ENCODE measurements around the gene MT1G.

MT1G gene

DNA sequence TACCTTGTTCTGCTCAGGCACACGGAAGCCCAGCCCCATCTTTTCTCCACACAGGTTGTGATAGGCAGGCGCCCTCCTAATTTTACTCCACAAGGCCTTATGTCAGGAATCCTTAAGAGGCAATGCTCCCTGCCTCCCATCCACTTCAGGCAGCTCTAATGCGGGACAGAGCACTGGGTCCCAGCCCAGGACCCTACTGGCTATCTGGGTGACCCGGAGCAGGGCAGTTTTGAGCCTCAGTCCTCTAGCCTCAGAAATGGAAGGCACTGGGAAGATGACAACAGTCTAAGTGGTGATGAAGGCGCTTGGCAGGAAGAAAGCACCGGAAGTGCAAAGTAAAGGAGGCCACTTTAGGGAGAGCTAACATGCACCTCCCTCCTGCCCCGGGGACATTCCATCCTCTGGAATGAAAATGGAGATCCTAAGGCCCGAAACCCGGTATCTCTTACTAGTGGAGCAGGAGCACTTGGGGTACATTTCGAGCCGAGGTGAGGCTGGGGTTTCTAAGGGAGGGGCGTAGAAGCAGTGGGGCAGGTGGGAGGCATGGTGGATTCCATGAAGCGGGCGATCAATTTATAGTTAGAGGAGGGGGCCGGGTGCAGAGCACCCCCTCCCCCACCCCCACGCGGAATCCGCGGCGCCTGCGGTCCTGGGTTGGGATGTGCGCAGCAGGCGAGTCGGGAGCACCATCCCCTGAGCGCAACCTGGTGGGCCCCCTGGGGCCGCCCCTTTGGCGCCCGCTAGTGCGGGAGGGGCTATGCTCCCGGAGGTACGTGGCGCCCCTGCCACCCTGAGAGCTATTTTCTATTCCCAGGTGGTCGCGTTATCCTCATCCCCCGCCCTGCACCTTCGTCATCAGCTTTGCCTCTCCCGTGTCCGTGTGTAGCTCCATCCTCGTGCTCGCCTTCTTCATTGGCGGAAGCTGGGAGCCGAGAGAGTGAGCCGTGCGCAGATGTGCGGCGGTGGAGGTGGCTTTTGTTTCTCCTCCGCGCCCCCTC is 5.2 kb downstream of the MT1G start:
- DNase-seq, result no peak

DNA sequence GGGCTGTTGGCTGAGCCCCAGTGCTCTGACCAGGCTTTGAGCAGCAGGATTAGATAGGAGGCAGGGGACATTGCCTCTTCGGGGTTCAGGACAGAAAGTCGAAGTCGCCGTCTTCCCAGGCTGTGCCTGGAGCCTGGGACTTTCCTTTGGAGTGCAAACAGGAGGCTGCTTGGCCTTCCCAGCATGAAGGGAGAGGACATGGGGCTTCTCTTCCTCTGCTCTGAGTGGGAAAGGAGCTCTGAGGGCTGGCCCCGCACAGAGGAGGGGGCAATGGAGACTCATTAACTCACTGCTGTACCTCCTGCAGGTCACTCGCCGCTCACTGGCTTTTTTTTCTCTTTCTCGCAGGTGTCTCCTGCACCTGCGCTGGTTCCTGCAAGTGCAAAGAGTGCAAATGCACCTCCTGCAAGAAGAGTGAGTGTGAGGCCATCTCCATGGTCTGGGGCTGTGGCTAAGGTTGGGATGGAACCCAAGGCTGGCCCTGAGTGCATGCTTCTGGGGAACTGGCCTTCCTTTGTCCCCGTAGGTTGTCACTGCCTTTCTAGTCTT is 9.5 kb downstream of the MT1G start:
- no peak for DNase-seq

DNA sequence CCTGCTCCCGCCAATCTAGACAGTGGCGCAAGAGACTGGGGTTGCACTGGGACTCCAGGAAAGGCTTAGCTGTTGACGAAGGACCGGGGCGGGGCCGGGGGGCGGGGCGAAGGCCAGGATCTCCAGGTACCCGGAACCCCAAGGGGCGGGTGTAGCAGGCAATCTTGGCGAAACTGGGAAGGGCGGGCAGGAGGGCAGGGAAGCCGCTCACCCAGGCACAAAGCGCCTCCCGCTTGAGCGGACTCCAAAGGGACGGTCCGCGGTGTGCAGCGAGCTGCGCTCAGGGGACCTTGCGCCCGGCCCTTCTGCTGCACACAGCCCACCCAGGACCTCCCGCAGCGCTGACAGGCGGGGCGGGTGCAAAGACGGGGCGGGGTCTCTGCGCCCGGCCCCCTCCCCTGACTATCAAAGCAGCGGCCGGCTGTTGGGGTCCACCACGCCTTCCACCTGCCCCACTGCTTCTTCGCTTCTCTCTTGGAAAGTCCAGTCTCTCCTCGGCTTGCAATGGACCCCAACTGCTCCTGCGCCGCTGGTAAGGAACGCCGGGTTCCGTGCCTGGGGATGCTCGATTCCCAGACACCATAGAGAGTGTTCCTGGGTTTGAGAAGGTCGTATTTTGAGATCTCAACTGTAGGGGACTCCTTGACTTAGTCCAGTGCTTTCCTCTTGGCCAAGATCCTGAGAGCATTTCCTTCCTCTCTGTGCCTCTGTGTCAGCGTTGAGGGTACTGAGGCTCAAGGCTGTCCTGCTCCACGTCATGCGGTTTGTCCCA is 10.1 kb downstream of the MT1G start, which contains the start of gene MT1F:
Gene MT1F (plus strand): TSS at position 405 of the 772 bp plus-strand sequence. CDS start 100 bp downstream, at position 505.
- DNase-seq, result no peak

DNA sequence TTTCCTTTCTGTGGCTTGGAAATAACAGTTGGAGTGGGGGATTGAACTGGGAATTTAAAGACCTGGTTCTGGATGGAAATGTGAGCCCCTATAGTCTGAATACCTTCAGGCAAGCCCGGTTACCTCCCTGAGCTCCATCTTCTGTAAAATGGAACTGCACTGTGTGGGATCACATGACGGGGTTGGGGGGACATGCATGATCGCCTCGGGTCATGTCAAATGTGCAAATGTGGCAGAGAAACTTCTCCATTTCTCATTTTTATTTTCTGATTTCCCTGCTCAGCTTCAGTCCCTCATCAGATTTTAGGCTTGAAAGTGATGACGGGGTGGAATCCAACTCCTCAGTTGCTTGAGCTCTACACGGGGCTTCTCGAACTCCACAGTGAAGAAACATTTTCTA is 14.6 kb downstream of the MT1G start:
- DNase-seq, result no peak

DNA sequence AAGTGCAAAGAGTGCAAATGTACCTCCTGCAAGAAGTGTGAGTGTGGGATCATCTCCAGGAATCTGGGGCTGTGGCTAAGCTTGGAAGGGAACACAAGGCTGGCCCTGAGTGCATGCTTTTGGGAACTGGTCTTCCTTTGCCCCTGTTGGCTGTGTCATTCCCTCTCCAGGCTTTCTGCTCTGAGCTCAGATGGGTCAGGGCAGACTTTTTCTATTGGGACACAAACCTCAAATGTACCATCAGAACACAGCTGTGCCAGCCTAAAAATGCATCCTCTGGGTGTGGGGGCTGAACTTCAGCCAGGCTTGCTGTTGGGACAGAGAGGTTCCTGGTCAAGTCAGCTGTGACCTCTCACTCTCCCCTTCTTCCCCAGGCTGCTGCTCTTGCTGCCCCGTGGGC is 15.3 kb downstream of the MT1G start:
- DNase-seq, result no peak

DNA sequence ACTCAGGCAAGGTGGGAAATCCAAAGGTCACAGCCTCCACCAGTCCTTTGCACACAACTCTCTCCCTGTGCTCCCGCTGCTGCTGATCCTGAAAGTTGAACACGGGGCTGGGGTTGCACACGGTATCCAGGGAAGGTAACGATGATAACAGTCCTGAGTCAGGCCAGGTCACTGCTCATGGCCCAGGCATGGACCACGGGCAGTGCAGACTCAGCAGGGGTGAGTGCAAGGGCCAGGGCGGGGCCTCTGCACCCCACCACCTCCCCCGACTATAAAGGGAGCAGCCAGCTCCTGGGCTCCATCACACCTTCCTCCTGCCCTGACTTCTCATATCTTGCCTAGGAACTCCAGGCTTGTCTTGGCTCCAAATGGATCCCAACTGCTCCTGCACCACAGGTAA is 16.3 kb downstream of the MT1G start, which contains the start of gene MT1B:
Gene MT1B (plus strand): TSS at position 301 of the 400 bp plus-strand sequence. CDS start 68 bp downstream, at position 369.
- no peak for DNase-seq

DNA sequence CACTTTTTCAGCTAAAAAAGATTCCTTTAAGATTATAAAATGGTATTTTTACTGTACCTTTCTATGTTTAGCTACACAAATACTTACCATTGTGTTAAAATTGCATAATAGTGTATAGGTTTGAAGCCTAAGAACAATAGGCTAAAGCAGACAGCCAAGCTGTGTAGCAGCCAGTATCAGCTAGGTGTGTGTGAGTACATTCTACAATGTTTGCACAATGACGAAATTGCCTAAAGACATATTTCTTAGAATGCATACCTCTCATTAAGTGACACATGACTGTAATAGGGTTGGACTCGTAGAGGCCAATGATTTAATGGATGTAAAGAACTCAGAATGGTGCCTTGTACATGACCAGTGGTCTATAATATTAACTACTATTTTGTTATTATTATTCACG is 18.0 kb downstream of the MT1G start:
- no peak for DNase-seq

DNA sequence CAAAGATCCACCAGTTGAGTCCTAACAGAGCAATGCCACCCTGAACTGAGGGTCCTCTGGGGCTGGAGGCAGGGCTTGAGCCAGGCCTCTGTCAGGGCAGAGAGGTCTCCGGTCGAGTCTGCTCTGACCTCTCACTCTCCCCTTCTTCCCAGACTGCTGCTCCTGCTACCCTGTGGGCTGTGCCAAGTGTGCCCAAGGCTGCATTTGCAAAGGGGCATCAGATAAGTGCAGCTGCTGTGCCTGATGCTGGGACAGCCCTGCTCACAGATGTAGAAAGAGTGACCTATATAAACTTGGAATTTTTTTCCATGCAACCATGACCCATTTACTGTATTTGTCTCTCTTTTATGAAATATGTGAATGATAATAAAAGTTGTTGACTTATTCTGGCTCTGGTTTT is 18.6 kb downstream of the MT1G start:
- no peak for DNase-seq

DNA sequence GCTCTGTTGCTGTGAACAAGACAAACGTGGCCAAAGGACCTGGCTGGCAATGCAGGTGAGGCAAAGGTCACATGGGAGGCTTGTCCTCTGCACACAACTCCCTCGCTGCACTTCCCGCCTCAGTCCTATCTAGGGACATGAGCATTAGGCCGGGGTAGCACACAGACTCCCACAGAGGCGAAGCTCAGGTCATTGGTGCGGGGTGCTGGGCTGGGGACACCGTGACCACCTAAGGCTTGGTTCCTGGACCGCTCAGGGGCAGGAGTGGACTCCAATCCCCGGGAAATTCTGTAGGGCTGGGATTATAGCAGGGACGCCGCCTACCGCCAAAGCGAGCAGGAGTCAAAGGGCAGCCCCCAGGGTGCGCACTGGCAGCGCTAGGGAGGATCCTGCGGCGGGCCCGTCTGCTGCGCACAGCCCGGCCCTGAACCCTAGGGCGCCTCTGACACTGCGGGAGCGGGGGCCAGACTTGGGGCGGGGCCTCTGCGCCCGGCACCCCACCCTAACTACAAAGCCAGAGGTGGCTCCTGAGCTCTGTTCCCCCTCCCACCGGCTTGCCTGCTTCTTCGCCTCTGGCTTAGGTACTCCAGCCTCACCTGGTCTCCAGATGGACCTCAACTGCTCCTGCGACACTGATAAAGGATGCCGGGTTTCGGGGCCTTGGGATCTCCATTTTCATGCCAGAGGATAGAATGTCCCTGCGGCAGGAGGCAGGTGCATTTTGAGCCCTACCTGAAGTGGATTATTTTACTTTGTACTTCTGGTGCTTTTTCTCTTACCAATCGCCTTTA is 20.0 kb downstream of the MT1G start:
- no peak for DNase-seq

DNA sequence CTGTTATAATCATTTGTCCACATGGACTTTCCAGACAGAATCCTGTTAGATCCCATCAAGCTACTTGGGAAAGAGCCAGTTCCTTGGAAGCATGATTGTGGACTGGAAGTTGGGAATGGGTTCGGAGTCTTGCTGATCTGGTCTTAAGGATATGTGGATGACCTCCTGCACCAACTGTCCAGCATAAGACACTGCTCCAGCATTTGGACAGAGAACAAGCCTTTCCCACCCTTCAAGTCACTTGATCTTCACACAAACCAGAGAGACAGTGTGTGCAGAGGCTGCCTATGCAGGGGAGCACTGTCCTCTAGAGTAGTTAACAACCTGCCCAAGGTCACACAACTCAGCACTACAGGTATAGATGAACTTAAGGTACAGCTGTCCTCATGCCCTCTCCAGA is 22.0 kb downstream of the MT1G start:
- DNase-seq, result no peak

DNA sequence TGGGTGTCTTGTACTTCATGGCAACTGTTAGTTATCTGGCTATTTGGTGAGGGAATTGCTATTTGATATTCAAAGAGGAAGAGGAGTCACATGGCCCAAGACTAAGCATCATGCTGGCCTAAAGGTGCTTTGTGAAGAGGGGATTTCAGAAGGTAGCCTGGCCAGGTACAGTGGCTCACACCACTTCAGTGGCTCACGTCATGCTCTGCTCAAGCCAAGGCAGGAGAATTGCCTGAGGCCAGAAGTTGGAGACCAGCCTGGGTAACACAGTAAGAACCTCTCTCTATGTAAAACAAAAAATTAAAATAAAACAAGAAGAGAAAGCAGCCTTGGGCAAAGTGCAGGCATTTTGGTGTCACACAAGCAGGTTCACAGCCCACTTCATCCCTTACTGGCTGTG is 22.6 kb downstream of the MT1G start:
- DNase-seq, result no peak

DNA sequence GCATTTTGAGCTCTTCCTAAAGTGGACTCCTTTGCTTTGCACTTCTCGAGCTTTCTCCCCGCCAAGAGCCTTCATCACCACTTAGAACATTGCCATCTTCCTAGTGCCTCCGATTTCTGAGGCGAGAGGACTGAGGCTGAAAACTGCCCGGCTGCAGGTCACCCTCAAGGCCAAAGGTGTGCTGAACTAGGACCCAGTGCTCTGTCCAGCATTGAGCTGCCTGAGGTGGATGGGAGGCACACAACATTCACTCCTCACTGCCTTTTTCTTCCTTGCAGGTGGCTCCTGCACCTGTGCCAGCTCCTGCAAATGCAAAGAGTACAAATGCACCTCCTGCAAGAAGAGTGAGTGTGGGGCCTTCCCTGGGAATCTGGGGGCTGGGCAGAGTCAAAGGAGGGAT is 24.0 kb downstream of the MT1G start:
- DNase-seq, result no peak

DNA sequence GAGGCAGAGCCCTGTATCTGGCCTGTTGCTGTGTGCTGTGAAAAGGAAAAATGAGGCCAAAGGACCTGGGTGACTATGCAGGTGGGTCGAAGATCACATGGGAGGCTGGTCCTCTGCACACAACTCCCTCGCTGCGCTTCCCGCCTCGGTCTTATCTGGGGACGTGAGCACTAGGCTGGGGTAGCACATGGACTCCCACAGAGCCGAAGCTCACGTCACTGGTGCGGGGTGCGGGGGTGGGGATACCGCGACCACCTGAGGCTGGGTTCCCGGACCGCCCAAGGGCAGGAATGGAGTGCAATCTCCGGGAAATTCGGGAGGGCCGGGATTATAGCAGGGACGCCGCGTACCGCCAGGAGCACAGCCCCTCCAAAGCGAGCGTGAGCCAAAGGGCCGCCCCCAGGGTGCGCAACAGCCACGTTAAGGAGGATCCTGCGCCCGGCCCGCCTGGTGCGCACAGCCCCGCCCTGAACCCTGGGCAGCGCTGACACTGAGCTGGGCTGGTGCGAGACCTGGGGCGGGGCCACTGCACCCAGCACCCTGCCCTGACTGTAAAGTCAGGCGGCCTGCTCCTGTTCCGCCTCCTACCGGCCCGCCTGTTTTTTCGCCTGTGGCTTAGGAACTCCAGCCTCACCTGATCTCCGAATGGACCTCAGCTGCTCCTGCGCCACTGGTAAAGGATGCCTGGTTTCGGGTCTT is 24.6 kb downstream of the MT1G start:
- DNase-seq, result no peak

DNA sequence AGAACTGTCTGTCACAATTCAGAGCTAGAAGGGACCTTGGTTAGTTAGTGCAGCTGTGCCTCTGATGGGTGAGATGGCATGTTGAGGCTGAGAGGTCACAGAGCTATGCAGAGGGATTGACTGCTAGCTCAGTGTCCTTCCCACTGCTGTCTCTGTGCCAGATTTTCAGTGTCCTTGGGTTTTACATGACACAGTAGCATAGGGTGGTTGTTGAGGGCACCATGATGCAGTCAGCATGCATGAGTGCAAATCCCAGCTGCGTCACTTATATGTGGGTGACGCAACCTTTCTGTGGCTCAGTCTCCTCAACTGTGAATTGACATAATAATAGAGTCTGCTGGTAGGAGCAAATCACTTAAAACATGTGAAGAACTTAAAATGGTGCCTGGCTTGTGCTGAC is 26.7 kb downstream of the MT1G start:
- no peak for DNase-seq

DNA sequence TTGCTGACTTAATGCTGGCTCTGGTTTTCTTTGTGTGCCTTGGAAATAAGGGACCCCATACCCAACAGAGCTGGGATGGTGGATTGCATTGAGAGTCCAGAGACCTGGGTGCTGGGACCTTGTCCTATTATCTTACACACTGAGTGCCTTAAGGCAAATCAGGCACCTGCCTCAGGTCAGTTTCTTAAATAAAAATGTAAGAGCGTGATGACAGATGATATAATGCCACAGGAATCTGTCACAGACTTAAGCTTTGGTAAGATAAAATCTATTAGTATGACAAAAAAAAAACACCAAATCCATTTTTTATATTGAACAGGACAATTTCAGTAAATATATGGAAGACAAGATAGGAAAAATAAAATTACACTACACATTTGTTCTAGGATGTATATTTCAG is 27.8 kb downstream of the MT1G start:
- no peak for DNase-seq

DNA sequence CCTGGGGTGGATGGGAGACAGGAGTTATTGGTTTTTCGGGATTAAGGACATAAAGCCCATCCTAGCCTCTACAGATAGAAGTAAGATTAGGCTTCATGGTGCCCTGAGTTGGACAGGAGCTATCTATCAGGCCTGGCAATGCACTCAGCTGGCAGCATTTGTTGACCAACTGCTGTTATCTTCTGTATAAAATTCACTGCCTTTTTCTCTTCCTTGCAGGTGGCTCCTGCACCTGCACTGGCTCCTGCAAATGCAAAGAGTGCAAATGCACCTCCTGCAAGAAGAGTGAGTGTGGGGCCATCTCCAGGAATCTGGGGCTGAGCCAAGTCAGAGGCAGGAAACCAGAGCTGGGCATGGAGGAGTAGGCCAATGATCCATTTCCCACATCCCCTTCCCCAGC is 28.8 kb downstream of the MT1G start:
- DNase-seq, result no peak

DNA sequence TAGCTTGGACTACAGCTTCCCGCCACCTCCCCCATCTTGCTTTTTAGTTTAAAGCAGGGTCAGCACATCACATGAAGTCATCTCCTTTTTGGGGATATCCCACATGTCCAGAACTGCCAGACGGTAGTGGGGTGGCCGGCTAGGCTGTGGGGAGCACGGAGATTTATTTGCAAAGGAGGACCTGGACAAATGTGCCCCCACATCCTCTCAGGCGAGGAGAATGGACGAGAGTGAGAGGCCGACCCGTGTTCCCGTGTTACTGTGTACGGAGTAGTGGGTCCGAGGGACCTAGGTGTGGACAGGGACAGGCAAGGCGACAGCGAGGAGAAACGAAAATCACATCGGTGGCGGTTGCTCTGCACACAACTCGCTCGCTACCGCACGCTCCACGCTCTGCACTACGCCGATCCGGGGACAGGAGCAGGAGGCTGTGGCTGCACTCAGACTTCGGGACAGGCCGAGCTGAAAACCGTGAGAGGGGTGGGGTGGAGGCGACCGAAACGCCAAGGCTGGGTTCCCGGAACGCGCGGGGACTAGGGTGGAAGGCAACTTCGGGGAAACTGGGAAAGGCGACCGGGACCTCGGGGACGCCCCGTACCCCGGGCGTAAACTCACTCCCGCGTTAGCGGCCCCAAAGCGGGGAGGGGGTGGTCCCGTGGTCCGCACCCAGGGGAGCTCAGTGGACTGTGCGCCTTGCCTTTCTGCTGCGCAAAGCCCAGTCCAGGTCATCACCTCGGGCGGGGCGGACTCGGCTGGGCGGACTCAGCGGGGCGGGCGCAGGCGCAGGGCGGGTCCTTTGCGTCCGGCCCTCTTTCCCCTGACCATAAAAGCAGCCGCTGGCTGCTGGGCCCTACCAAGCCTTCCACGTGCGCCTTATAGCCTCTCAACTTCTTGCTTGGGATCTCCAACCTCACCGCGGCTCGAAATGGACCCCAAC is 29.8 kb downstream of the MT1G start, which contains the start of gene MT1A:
Gene MT1A (plus strand): TSS at position 853 of the 937 bp plus-strand sequence. CDS start 73 bp downstream, at position 926.
- no peak for DNase-seq

DNA sequence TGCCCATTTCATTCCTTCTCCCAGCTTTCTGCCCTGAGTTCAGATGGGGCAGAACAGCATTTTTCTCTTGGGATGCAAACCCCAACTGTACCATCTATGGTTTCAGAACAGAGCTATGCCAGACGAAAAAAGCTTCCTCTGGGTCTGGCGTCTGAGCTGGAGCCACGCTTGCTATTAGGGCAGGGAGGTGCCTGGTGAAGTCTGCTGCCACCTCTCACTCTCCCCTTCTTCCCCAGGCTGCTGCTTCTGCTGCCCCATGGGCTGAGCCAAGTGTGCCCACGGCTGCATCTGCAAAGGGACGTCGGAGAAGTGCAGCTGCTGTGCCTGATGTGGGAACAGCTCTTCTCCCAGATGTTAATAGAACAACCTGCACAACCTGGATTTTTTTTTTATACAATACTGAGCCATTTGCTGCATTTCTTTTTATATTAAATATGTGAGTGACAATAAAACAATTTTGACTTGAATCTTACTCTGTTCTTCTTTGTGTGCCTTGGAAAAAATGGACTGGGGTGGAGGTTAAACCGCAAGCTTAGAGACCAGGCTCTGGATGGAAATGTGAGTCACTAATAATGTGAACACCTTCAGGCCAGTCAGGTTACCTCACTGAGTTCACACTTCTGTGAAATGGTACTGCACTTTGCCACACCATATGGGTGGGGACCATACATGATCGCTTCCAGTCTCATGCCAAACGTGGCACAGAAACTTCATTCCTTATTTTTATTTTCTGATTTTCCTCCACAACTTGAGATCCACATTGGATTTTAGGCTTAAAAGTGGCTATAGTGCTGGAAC is 31.1 kb downstream of the MT1G start:
- no peak for DNase-seq

DNA sequence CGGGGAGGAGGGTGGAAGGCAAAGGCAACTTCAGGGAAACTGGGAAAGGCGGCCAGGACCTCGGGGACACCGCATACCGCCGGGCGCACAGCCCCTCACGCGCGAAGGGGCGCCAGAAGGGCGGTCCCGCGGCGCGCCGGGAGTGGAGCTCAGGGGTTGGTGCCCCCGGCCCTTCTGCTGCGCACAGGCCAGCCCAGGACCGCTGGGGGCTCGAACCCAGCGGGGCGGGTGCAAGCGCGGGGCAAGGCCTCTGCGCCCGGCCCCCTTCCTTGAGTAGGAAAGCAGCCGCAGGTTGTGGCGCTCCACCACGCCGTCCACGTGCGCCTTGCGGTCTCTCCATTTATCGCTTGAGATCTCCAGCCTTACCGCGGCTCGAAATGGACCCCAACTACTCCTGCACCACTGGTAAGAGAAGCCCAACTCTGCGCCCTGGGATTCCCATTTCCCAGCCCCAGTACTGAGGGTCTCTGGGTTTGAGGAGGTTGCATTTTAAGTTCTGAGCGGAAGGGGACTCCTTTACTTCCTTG is 32.4 kb downstream of the MT1G start:
- DNase-seq, result no peak

Measured in KG1 (cell line).